Measurements from ENCODE around the gene CMTM2.

Gene CMTM2

GRCh38 chr16:66552286-66553177 is 26.7 kb upstream of the CMTM2 start, which contains the start of gene CKLF:
CKLF (plus strand) TSS chr16:66552576; CDS start chr16:66552716, 140 bp downstream.
- peak; percentile 65 for DNase-seq (ENCODE audit: extremely low read depth, low read depth)
- no peak for TF ChIP-seq CTCF (IDR thresholded peaks at IDR 0.05; ENCODE audit: low read depth, low read length, missing control alignments)

GRCh38 chr16:66553223-66553622 is 26.0 kb upstream of the CMTM2 start:
- no peak for DNase-seq (ENCODE audit: extremely low read depth, low read depth)
- no peak for TF ChIP-seq CTCF (IDR thresholded peaks at IDR 0.05; ENCODE audit: low read depth, low read length, missing control alignments)
- peak overlapping the region; percentile 53 for H3K4me3 ChIP-seq (replicated peaks; ENCODE audit: low read depth, low read length)

More at GRCh38 chr16:66552286-66553177, 26.7 kb upstream of the CMTM2 start, which contains the start of gene CKLF:
- peak within 1 kb of the TSS; percentile 53 for H3K4me3 ChIP-seq (replicated peaks; ENCODE audit: low read depth, low read length)

GRCh38 chr16:66554021-66554420 is 25.2 kb upstream of the CMTM2 start:
- DNase-seq (ENCODE audit: extremely low read depth, low read depth), result no peak
- no peak overlapping the region for H3K4me3 ChIP-seq (replicated peaks; ENCODE audit: low read depth, low read length)
- TF ChIP-seq CTCF (IDR thresholded peaks at IDR 0.05; ENCODE audit: low read depth, low read length, missing control alignments), result no peak

GRCh38 chr16:66554495-66554894 is 24.8 kb upstream of the CMTM2 start:
- H3K4me3 ChIP-seq (replicated peaks; ENCODE audit: low read depth, low read length), result no peak overlapping the region
- no peak for TF ChIP-seq CTCF (IDR thresholded peaks at IDR 0.05; ENCODE audit: low read depth, low read length, missing control alignments)
- no peak for DNase-seq (ENCODE audit: extremely low read depth, low read depth)

- no peak overlapping the region for H3K4me3 ChIP-seq (replicated peaks; ENCODE audit: low read depth, low read length)
- no peak for DNase-seq (ENCODE audit: extremely low read depth, low read depth)
- TF ChIP-seq CTCF (IDR thresholded peaks at IDR 0.05; ENCODE audit: low read depth, low read length, missing control alignments), result no peak
These were observed 19.2 kb upstream of the CMTM2 start for GRCh38 chr16:66560107-66560506.

- no peak for TF ChIP-seq CTCF (IDR thresholded peaks at IDR 0.05; ENCODE audit: low read depth, low read length, missing control alignments)
- no peak overlapping the region for H3K4me3 ChIP-seq (replicated peaks; ENCODE audit: low read depth, low read length)
- DNase-seq (ENCODE audit: extremely low read depth, low read depth), result no peak
These were observed 17.7 kb upstream of the CMTM2 start for GRCh38 chr16:66561381-66562080.
